Measurements from ENCODE around the gene SLC26A8.

GRCh38 chr6:36062247-36062646, 37.8 kb upstream of the SLC26A8 start:
- TF ChIP-seq, protein P1, sequence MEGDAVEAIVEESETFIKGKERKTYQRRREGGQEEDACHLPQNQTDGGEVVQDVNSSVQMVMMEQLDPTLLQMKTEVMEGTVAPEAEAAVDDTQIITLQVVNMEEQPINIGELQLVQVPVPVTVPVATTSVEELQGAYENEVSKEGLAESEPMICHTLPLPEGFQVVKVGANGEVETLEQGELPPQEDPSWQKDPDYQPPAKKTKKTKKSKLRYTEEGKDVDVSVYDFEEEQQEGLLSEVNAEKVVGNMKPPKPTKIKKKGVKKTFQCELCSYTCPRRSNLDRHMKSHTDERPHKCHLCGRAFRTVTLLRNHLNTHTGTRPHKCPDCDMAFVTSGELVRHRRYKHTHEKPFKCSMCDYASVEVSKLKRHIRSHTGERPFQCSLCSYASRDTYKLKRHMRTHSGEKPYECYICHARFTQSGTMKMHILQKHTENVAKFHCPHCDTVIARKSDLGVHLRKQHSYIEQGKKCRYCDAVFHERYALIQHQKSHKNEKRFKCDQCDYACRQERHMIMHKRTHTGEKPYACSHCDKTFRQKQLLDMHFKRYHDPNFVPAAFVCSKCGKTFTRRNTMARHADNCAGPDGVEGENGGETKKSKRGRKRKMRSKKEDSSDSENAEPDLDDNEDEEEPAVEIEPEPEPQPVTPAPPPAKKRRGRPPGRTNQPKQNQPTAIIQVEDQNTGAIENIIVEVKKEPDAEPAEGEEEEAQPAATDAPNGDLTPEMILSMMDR (IDR thresholded peaks at IDR 0.05) = no peak
- TF ChIP-seq POLR2AphosphoS5 (IDR thresholded peaks at IDR 0.05) (no peak), POLR2A (IDR thresholded peaks at IDR 0.05) (no peak)

Data from breast epithelium (tissue), 3 donors.